GM21390 (cell line): Measurements from ENCODE around the gene DUOXA1.

Source experiments
- ATAC-seq: cut with Tn5 transposase; IDR thresholded peaks from one replicate; pipeline ENCODE4 v1.9.1; 2021; ENCODE audit not compliant: unreplicated experiment

The DUOXA1 gene

DNA sequence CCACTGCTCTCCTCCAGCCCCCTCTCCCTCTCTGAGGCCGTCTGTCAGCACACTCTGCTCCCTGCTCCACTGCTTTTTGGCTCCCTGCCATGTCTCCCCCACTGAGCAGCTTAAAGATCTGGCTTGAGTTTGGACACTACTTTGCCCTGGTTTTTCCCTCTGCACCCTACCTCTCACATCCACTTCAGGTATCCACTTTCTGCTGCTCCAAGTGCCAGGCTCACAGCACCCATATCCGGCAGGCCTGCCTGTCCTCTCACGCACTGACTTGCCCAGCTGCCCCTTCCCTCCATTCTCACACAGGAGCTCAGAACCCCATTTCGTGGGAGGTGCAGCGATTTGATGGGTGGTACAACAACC, 3.9 kb upstream of the DUOXA1 start:
- ATAC-seq, result no peak

DNA sequence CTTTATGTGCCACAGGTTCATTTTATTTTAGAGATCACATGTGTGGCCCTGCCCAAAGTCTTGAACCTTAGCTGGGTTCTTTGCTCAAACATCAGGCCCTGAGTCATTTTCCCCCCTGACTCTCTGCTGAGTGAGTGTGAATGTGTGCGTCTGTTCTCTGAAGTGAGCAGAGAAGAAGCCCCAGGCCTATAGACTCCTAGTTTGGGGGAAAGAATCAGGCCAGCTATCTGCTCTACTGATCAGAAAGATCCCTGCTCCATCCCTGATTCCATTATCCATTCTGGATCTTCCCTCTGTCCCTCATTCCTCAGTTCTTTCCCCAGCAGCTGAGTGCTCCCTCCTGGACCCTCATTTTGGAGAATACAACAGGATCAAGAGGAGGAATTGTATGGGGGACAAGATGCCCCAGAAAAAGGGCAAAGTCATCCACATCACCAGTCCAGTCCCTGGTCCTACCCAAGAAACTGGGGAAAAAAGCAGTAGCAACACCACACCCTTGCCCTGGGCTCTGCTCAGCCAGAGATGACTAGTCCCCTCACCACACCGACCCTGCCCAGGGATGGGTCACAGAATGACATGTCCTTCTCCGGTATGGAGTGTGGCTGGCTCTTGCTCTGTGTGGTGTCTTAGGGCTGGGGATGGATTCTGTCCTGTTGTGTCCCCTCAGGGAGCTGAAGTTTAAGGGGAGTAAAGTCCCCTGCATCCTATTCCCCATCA, 3.3 kb upstream of the DUOXA1 start:
- ATAC-seq, result no peak

DNA sequence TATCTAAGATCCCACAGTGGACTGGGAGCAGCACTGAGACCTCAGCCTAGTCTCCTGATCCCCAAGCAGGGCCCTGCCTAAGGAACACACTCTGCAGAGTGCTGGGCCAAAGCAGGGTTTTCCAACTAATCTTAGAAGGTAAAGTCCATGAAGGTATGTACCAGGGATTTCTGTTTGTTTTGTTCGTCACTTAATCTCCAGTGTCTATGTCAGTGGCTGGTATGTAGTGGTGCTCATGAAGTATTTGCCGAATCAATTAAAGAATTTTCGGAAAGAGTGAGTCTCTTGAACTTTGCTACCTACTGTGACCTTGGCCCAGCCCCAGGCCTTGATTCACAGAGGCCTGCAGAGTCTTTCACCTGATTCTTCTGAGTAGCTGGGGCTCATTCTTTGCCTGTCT, 1.8 kb upstream of the DUOXA1 start:
- no peak for ATAC-seq

DNA sequence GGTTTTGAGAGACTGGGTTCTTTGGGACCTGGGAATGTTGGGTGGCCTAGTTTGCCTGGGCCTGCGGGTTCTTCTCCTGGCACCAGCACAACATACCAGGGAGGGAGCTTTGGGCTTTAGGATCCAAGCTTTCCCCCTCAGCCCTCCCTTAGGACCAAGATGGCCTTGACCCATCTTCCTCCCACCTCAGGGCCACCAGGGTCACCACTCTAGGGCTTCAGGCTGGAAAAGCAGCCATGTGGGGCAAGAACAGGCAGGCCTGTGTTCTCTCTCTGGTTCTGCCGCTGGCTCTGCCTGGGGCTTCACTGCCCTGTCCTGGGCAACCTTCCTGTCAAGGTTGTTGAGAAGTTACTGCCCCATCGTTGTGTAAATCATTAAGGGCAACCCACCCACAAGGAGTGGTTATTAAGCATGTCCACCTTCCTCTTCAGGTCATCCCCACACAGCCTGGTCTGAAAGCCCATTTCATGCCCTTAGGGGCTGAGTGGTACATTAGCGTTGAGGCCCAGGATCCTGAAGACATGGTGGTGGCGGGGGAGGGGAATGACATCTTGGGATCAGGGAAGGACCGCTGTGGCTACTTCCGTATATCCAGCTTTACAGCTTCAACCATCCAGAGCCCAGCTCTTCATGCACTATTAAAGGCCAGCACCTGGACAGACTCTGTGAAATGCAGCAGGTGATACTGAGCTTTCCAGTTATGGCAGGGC, 767 bp upstream of the DUOXA1 start:
- no peak for ATAC-seq

DNA sequence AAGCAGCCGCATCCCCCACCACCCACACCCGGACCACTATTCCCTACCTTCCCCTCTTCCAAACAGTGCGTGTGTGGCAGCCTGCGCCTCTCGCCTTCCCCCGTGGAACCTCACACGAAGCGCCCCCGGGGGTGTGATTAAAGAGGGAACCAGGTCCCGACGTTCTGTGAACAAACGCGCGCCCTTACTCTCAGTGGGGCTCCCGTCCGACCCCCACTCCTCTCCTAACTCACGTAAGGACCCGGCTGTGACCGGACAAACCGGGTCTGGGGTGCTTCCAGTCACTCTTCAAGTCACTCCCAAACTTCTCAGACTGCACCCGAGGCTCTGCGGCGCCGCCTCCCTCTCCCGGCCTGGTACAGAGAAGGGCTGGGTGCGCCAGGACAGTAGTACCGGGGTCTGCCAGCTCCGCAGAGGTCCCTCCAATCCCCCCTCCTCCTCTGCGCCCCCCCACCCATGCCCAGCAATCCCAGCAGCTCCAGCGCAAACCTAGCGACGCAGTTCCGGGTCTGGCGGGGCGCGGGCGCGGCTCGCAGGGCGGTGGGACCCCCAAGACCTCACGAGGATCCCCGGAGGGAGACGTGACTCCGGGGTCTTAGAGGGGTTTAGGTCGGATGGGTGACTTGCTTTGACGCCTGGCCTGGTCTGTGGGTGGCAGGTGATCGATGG, 574 bp downstream of the DUOXA1 start:
- ATAC-seq, result no peak

DNA sequence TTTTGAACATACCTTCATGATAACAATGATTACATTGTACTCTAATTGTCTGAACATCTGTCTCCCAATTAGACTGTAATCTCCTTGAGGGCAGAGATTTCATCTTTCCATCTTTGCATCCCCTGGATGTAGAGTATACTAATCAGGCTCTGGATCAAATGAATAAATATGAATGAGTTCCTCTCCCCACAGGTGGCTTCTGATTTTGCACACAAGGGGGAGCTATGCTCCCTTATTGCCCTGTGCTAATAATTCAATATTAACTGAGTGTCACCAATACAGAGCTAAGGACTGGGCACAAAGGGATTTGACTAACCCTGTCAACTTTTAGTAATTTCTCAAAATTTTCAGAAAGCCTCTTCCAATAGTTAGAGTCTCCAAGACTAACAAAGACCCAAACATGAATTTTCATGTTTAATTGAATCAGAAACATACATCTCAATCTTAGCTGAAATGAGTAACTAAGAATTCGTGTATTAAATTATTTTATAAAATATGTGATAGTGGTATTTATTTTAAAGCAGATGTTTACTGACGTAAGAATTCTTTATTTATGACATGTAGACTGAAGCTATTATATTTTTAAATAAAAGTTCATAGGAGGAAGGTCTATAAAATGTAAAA, 3.0 kb downstream of the DUOXA1 start:
- ATAC-seq, result no peak

DNA sequence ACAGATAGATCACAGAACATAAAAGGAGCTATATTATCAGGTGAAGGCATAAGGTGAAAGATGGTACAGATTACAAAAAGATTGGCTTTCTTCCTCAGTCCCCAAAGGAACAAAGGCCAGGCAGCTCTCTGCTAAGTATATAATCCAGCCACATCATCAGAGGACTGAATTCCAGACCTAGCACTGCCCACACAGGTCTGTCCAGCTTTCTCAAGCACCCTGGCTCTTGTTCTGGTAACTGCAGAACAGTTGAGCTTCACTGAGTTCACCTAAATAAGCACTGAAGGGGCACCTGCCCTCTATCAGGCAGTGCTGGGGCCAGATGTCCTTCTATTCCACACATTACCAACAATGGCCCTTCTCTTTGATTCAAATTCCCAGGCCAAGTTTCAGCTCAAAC, 6.3 kb downstream of the DUOXA1 start:
- ATAC-seq, result no peak

DNA sequence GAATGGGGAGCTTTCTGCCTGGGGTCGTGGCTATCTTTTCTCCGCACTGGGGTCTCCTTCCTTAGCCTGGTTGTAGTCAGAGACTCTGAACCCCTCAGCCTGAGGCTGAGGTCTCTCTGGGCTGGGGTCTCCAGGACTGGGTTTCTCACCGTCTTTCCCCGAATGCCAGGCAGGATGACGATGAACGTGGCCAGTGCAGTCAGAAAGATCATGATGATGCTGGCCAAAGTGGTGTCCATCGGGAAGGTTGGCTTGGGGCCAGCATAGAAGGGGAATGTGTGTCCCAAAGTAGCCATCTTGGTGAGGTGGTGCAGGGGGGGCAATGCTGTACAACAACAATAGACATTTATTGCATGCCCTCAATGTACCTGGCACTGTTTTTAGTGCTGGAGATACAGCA, 7.0 kb downstream of the DUOXA1 start:
- no peak for ATAC-seq

DNA sequence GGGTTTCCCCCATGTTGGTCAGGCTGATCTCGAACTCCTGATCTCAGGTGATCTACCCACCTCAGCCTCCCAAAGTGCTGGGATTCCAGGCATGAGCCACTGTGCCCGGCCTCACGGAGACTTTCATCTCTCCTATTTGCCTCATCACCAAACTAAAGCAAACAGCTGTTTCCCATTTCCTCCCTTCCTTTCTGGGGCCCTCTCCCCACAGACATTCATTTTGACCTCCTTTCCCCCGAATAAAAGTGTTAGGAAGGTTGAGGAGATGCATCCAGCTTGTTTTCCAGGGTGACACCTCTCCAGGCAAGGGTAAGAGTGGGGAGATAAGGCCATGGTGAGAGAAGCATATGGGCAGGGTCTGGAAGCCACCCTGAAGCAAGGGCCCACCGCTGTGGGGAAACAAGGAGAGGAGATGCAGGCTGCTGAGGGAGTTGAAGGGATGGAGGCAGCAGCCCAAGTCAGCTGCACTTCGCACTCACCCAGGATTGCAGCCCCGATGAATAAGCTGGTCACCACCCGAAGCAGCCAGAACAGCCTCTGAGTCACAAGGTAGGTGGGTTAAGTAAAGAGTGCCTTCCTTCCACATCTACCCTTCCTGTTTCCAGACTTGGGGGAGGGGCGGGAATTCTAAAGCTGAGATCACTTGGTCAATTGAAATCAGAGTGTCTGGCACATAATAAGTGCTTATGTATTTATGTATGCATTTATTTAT, 7.8 kb downstream of the DUOXA1 start:
- no peak for ATAC-seq

DNA sequence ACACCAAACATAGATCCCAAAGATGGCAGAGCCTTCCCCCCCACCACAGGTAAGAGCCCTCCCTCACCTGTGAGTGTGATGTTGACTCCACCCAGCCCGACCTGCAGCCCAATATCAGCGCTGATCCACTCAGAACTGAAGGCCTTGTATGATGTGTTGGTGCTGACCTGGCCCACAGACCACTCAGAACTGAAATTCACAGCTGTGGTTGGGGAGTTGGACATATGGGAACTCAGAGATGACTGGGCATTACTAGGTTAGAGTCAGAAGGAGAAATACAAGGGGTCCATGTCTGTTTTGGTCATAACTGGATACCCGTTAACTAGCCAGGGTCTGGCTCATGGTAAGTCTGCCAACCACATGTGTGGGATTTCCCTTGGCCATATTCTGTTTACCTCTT, 8.7 kb downstream of the DUOXA1 start:
- no peak for ATAC-seq

DNA sequence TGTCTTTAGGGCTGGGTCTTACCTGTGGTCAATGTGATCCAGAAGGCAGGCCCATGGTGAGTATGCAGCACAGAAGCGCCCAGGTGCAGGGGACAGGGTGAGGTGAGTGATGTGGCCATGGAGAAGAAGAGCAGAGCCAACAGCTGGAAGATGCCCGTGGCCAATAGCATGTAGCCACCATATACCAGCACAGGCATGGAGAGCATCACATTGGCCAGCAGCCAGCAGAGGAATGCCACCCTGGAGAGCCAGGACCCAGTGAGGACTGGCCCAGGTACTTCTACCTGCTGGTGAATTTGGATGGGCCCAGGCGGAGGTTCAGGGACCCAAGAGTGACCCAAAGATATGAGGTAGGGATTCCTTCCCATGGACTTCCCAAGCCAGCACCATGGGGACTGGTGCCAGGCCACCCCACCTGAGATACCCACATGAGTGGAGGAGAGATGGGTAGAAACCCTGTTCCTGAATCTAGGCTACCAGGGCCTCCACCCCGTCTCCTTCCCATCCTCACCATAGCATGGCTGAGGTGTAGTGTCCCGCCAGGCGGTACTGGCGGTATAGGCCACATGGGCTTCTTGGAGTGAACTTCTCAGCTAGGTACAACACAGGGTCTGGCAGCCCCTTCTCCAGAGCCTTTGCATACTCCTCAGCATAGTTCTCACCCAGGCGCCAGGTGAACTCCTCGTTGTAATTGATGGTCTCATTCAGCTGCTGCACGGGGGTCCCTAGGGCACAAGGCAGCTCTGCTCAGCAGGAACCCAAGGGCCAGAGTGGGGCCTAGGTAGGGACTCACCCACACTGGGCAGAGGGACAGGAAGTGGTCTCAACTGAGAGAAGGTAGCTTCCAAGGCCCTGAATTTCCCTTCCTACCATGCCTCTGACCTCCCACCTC, 9.4 kb downstream of the DUOXA1 start:
- no peak for ATAC-seq

DNA sequence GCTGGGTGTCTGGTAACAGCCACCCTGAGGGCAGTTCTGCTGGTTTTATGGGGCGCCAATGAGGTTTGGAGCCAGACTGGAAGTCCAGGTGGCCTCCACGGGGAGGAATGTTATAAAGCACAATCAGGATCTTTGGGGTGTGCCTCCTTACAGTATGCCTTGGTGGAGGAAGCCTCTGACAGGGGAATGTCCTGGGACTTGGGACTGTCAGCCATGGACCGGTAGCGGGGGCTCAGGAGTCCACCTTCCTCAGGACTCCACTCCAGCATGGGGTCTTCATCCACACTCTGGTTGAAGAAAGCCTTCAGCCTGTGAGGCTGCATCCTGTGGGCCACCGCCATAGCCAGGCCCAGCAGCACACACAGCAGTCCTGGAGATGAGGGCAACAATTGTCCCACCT, 10.7 kb downstream of the DUOXA1 start:
- no peak for ATAC-seq

DNA sequence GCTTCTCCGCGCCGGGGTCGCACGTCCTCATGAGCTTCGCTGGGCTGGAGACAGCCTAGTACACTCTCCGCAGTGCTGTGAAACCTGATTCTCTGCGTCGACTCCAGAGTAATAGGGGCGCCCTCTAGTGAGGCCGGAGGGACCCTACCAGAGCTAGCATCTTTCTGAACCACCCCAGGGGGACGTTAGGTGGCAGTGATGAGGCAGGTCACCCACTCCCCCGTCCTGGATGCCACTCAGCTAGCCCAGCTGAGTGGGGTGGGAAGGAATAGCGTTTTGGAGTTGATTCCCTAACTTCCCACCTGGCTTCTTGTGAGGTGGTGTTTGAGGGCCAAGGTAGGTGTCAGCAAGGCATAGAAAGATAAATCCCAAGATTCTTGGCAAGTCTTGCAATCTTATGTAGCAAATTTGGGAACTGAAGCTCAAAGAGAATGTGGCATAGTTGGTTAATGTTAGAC, 11.5 kb downstream of the DUOXA1 start:
- ATAC-seq, result peak; percentile 96

DNA sequence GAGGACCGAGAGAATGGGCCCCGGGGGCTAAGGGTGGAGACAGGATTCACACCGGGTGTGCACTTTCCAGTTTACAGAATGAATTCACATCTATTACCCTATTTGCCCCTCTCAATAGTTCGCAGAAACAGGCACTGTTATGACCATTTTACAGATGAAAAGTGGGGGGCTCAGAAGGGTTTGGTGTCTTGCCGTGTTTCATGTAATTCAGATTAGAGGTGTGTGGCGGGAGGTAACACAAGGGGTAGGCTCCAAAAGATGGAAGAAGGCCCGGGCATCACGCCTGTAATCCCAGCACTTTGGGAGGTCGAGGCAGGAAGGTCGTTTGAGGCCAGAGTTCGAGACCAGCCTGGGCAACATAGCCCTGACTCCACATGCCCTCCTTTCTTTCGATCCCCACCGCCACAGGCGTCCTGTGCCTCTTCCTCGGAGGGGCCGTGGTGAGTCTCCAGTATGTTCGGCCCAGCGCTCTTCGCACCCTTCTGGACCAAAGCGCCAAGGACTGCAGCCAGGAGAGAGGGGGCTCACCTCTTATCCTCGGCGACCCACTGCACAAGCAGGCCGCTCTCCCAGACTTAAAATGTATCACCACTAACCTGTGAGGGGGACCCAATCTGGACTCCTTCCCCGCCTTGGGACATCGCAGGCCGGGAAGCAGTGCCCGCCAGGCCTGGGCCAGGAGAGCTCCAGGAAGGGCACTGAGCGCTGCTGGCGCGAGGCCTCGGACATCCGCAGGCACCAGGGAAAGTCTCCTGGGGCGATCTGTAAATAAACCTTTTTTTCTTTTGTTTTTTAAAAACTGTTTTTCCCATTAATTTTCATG, 12.2 kb downstream of the DUOXA1 start:
- no peak for ATAC-seq

DNA sequence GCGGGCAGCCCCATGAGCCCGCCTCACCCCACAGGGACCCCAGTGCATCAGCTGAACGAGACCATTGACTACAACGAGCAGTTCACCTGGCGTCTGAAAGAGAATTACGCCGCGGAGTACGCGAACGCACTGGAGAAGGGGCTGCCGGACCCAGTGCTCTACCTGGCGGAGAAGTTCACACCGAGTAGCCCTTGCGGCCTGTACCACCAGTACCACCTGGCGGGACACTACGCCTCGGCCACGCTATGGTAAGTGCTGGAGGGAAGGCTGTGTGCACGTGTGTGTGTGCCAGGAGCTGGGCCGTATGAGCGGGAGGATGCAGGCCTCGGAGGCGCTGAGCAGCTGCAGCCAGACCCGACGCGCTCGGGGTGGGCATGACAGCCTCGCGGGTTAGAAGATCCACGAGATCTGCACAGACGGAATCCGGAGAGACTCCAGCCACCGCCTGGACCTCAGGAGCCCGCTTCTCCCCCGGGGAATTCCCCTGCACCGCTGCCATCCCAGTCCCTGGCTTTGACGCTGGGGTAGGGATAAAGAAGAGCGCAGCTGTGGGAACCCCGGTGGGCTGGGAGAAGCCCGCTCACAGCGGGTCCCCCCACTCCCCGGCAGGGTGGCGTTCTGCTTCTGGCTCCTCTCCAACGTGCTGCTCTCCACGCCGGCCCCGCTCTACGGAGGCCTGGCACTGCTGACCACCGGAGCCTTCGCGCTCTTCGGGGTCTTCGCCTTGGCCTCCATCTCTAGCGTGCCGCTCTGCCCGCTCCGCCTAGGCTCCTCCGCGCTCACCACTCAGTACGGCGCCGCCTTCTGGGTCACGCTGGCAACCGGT, 13.0 kb downstream of the DUOXA1 start:
- ATAC-seq, result no peak

DNA sequence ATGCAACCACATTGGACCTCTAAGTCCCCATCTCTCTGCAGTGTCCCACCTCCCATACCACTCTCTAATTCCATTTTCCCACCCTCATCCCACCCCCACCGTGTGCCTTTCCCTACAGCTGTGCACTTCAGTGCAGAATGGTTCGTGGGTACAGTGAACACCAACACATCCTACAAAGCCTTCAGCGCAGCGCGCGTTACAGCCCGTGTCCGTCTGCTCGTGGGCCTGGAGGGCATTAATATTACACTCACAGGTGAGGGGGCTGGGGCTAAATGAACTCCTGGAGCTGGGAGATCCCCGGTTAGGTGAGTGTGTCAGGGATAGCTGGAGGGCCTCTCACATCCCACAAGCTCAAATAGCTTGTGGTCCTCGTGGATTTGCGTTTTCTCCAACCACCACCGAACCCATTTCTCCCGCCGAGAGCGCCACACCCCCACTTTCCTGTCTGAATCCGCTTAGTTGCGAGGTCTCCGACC, 13.6 kb downstream of the DUOXA1 start:
- no peak for ATAC-seq

DNA sequence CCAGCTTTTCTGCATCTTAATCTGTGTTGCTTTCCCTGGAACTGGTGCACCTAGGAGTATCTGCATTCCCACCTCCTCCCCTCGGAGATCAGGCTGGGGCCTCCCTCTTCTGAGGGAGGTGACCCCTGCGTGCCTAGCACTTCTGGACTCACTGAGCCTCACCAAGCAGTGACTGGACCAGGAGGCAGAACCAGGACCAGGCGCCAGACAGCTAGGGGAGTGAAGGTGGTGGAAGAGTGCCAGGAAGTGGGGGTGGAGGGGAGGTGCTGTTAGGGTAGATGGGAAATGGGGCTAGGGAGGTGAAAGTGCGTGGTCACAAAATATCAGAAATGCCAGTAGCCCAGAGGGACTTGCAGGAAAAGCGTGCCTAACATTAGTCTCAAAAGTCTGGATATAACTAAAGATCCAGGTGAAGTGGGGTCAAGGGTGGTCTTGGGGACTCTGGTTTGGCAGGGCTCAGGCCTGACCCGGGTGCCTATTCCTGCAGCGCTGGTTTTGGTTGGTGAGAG, 14.3 kb downstream of the DUOXA1 start:
- ATAC-seq, result no peak

DNA sequence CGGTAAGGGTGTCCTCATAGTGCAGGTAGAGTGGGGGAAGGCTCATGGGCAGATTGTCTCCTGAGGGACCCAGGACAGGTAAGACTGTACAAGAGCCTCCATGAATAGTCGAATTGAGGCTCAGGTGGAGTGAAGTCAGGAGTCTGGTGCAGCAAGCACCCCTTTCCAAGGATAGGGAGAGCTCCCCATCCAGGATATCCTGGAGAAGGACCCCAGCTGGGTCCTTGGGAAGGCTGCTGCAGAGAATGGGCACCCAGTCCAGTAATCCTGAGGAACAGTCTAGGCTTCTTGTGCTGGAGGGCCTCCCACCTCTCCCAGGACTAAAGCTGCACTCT, 15.0 kb downstream of the DUOXA1 start:
- ATAC-seq, result no peak
